Esophagus muscularis mucosa (tissue), 4 donors: Measurements from ENCODE around the gene TAPBPL. TPM values are rescaled to one million over a fixed set of nuclear protein-coding genes. Genes with fewer than 3 reads are reported as not detected.

Experiments
- DNase-seq: peaks from one replicate; pipeline ENCODE4 v3.0.0-alpha.2; 2017; ENCODE audit errors: extremely low spot score
- H3K27ac ChIP-seq, 4 donors: fragments of 200-600 bp; sonication (generic); replicated peaks in 1 of 4; 1 replicate in 3 of 4; 2 replicates in 1 of 4; pipeline ENCODE4 v1.5.1; 2016 to 2019; ENCODE audit warnings: mild to moderate bottlenecking in 1 of 4
- H3K27me3 ChIP-seq, 4 donors: fragments of 200-600 bp; sonication (generic); one replicate each; pipeline versions ENCODE4 v1.5.1 to v1.6.0; 2016 to 2019
- H3K36me3 ChIP-seq, 4 donors: fragments of 200-600 bp; sonication (generic); one replicate each; pipeline ENCODE4 v1.5.1; 2016 to 2019
- H3K4me1 ChIP-seq, 4 donors: fragments of 200-600 bp; sonication (generic); one replicate each; pipeline ENCODE4 v1.5.1; 2016 to 2019
- H3K4me3 ChIP-seq, 4 donors: fragments of 200-600 bp; sonication (generic); 1 replicate in 2 of 4; 2 replicates in 2 of 4; pipeline ENCODE4 v1.5.1; 2016 to 2019; ENCODE audit warnings: mild to moderate bottlenecking in 4 of 4, moderate library complexity in 1 of 4
- H3K9me3 ChIP-seq, 4 donors: fragments of 200-600 bp; sonication (generic); 1 replicate in 3 of 4; 2 replicates in 1 of 4; pipeline ENCODE4 v1.5.1; 2016 to 2019
- CTCF ChIP-seq, 3 experiments: fragments of 200-600 bp in 2 of 3; fragments of 450-650 bp in 1 of 3; sonication (generic) in 2 of 3; IDR thresholded peaks; one replicate each; pipeline ENCODE4 v1.5.1; 2017 to 2019; ENCODE audit warnings: antibody characterized with exemption in 3 of 3, mild to moderate bottlenecking in 2 of 3, moderate library complexity in 1 of 3
- EP300 ChIP-seq: sonication (generic); formaldehyde crosslinking; IDR thresholded peaks from one replicate; pipeline ENCODE4 v1.6.1; 2017; ENCODE audit warnings: antibody characterized with exemption
- POLR2A ChIP-seq: fragments of 450-650 bp; IDR thresholded peaks from one replicate; pipeline ENCODE4 v1.6.1; 2017; ENCODE audit warnings: antibody characterized with exemption, moderate library complexity, mild to moderate bottlenecking, low read depth
- POLR2AphosphoS5 ChIP-seq, 2 donors: sonication (generic); formaldehyde crosslinking; IDR thresholded peaks; one replicate each; pipeline ENCODE4 v1.6.1; 2017; ENCODE audit warnings: antibody characterized with exemption in 2 of 2
- WGBS: methylation state at CpG from one replicate; pipeline ENCODE4 v1.1.5; 2018; 5-methylcytosine and 5-hydroxymethylcytosine counted together
- intact Hi-C: fragments of 100-400 bp; cut with DNase I; formaldehyde crosslinking; loops from one replicate; pipeline ENCODE4 v1.15.1; 2023
- total RNA-seq, 4 donors: library from RNA; depleted of rRNA; stranded (reverse); fragments of >200 nt; gene quantifications; one replicate each; pipeline versions ENCODE4 v1.1.0 to v1.2.1, GENCODE V29; 2016

The TAPBPL gene
- total RNA-seq, 4 donors from 2014 or later = 12.4 to 25.8 (median 22.5) TPM

GRCh38 chr12:6459004-6459337, 7.1 kb downstream of the TAPBPL start:
- H3K27me3 ChIP-seq = no peaks in the 10 kb centered on the region
- no peak for TF ChIP-seq POLR2A
- no peak for TF ChIP-seq CTCF (IDR thresholded peaks at IDR 0.05)
- TF ChIP-seq EP300 = no peak
- TF ChIP-seq POLR2AphosphoS5 (IDR thresholded peaks at IDR 0.05) = no peak
- H3K27ac ChIP-seq = no peak overlapping the region
- H3K4me3 ChIP-seq = no peak overlapping the region
- intact Hi-C loops = no loop called here
- no peak for DNase-seq
- 96% methylated on average over 2 of the region's 2 CpGs for WGBS
- peaks cover 15 to 34% (median 23%) of the 10 kb centered on the region in 4 donors for H3K4me1 ChIP-seq
- H3K9me3 ChIP-seq = no peaks in the 10 kb centered on the region
- peaks cover 42 to 91% (median 88%) of the 10 kb centered on the region in 4 donors for H3K36me3 ChIP-seq

GRCh38 chr12:6460751-6461371, 9.0 kb downstream of the TAPBPL start:
- Histone ChIP-seq H3K9me3 (no peaks in the 10 kb centered on the region), H3K36me3 (peaks cover 53 to 93% (median 91%) of the 10 kb centered on the region in 4 donors), H3K27ac (peak overlapping the region; percentile 28 to 57 (median 46)), H3K27me3 (no peaks in the 10 kb centered on the region), H3K4me3 (no peak overlapping the region), H3K4me1 (peaks cover 16 to 35% (median 28%) of the 10 kb centered on the region in 4 donors)
- 81% methylated on average over 10 of the region's 10 CpGs for WGBS
- intact Hi-C loops = loop anchor here (5.0 kb wide), 1 partner anchor 134 kb away; no protein-coding TSS in a partner anchor
- TF ChIP-seq POLR2AphosphoS5 (IDR thresholded peaks at IDR 0.05) = no peak
- TF ChIP-seq CTCF (IDR thresholded peaks at IDR 0.05) = no peak
- TF ChIP-seq EP300 = no peak
- no peak for TF ChIP-seq POLR2A
- DNase-seq = no peak

GRCh38 chr12:6461401-6462233, 9.8 kb downstream of the TAPBPL start:
- 63% methylated on average over 15 of the region's 15 CpGs for WGBS
- peaks cover 16 to 37% (median 31%) of the 10 kb centered on the region in 4 donors for H3K4me1 ChIP-seq

GRCh38 chr12:6462234-6462995, 10.6 kb downstream of the TAPBPL start:
- Histone ChIP-seq H3K4me3 (no peak overlapping the region), H3K27ac (peak overlapping the region; percentile 28 to 57 (median 44)), H3K27me3 (no peaks in the 10 kb centered on the region), H3K9me3 (no peaks in the 10 kb centered on the region), H3K4me1 (peaks cover 16 to 45% (median 34%) of the 10 kb centered on the region in 4 donors), H3K36me3 (peaks cover 50 to 91% (median 87%) of the 10 kb centered on the region in 4 donors)
- intact Hi-C loops = loop anchor here (5.0 kb wide), 1 partner anchor 135 kb away; no protein-coding TSS in a partner anchor
- WGBS = 81% methylated on average over 14 of the region's 14 CpGs
- DNase-seq = no peak
- no peak for TF ChIP-seq POLR2A
- no peak for TF ChIP-seq EP300
- no peak for TF ChIP-seq CTCF (IDR thresholded peaks at IDR 0.05)
- TF ChIP-seq POLR2AphosphoS5 (IDR thresholded peaks at IDR 0.05) = no peak

More at GRCh38 chr12:6461401-6462233, 9.8 kb downstream of the TAPBPL start:
- DNase-seq = no peak
- intact Hi-C loops = loop anchor here (5.0 kb wide), 1 partner anchor 134 kb away; no protein-coding TSS in a partner anchor
- TF ChIP-seq POLR2A (no peak), POLR2AphosphoS5 (IDR thresholded peaks at IDR 0.05) (no peak)
- Histone ChIP-seq H3K27me3 (no peaks in the 10 kb centered on the region), H3K27ac (peak overlapping the region; percentile 28 to 57 (median 46)), H3K36me3 (peaks cover 53 to 97% (median 93%) of the 10 kb centered on the region in 4 donors), H3K9me3 (no peaks in the 10 kb centered on the region), H3K4me3 (no peak overlapping the region)
